Ovary (tissue), 9 donors: Measurements from ENCODE around the gene POLR3E. TPM values are rescaled to one million over a fixed set of nuclear protein-coding genes. Genes with fewer than 3 reads are reported as not detected.
A peak's percentile ranks its signal among the peaks of the same experiment; 100 is the strongest.

ENCODE experiments used
- DNase-seq, 5 donors: peaks; one replicate each; pipeline ENCODE4 v3.0.0-alpha.2; 2019 to 2020
- H3K27ac ChIP-seq, 2 donors: fragments of 200-600 bp; one replicate each; pipeline versions ENCODE4 v1.5.1 to v1.8.0; 2019 to 2022
- H3K27me3 ChIP-seq: fragments of 200-600 bp; one replicate; pipeline ENCODE4 v1.8.0; 2022
- H3K36me3 ChIP-seq: fragments of 200-600 bp; sonication (generic); one replicate; pipeline ENCODE4 v1.5.1; 2019
- H3K4me1 ChIP-seq: one replicate; pipeline ENCODE4 v1.8.1; 2013; ENCODE audit warnings: mild to moderate bottlenecking, moderate library complexity; ENCODE audit not compliant: insufficient read depth
- H3K4me3 ChIP-seq: fragments of 200-600 bp; sonication (generic); one replicate; pipeline ENCODE4 v1.5.1; 2017
- H3K9me3 ChIP-seq, 2 donors: fragments of 200-600 bp in 1 of 2; sonication (generic) in 1 of 2; one replicate each; pipeline versions ENCODE4 v1.5.1 to v1.8.1; 2013 to 2019; ENCODE audit warnings: mild to moderate bottlenecking in 1 of 2, moderate library complexity in 1 of 2
- CTCF ChIP-seq, 3 donors: fragments of 450-650 bp in 2 of 3; fragments of 200-600 bp in 1 of 3; IDR thresholded peaks; one replicate each; pipeline versions ENCODE4 v1.5.1 to v1.8.0; 2016 to 2022; ENCODE audit warnings: antibody characterized with exemption in 3 of 3, mild to moderate bottlenecking in 1 of 3
- EP300 ChIP-seq: sonication (generic); formaldehyde crosslinking; IDR thresholded peaks from one replicate; pipeline ENCODE4 v1.6.1; 2017; ENCODE audit warnings: antibody characterized with exemption
- POLR2A ChIP-seq: fragments of 450-650 bp; IDR thresholded peaks from one replicate; pipeline ENCODE4 v1.6.1; 2017; ENCODE audit warnings: antibody characterized with exemption, mild to moderate bottlenecking, moderate library complexity
- WGBS, 3 donors: extraction: QIAGEN DNeasy Blood & Tissue Kit in 1 of 3; methylation state at CpG; one replicate each; pipeline versions ENCODE4 v1.1.5 to v1.1.7; 2013 to 2017; 5-methylcytosine and 5-hydroxymethylcytosine counted together
- intact Hi-C, 4 donors: fragments of 100-400 bp; cut with DNase I; formaldehyde crosslinking; loops; one replicate each; pipeline versions ENCODE4 v1.11.0 to v1.15.1; 2022 to 2023
- polyA plus RNA-seq, 2 donors: library from polyadenylated mRNA; stranded (reverse); fragments of 200-250 nt in 1 of 2; fragments of 350-450 nt in 1 of 2; fragmentation: Illumina TruSeq in 1 of 2; extraction: RNeasy Lipid Tissue Mini Kit (QIAGEN cat#74804) in 1 of 2; gene quantifications; one replicate each; pipeline ENCODE4 v1.2.3, GENCODE V29; 2013 to 2014
- total RNA-seq, 7 donors: library from RNA; depleted of rRNA in 2 of 7; stranded (reverse); fragments of >200 nt in 2 of 7; fragmentation: NEBNext Ultra II Directional in 3 of 7; extraction: Animal tissue kit (Norgen Biotek cat#: 25700) in 3 of 7; gene quantifications; one replicate each; pipeline versions ENCODE4 v1.1.0 to v1.2.4, GENCODE V29; 2016 to 2023
- donor health status: DM: no; HTN: no; CAD: no; lungs with moderate emphysema.
- donor health status: DM: no; HTN: no; CAD: no.
- donor health status: Bipolar disorder and iron deficiency.
- donor health status: DM: yes; HTN: yes; CAD: no.
- donor health status: DM: no; HTN: no; CAD: no.
- donor health status: DM: yes; HTN: yes; CAD: no.

POLR3E gene
- total and polyA plus RNA-seq, 9 donors: 18.6 to 57.0 (median 40.8) TPM

GRCh38 chr16:22308824-22309520 is 11.8 kb downstream of the POLR3E start:
- H3K4me1 ChIP-seq: no peaks in the 10 kb centered on the region
- no peaks in the 10 kb centered on the region for H3K27me3 ChIP-seq
- WGBS, 3 donors: 95 to 96% (median 96%) methylated on average over 21 to 24 of the region's 24 CpGs
- H3K4me3 ChIP-seq: no peak overlapping the region
- no peak for DNase-seq
- no peak for TF ChIP-seq POLR2A
- no peak for TF ChIP-seq CTCF (IDR thresholded peaks at IDR 0.05)
- TF ChIP-seq EP300: no peak
- no peaks in the 10 kb centered on the region for H3K36me3 ChIP-seq
- intact Hi-C loops: loop anchor here in 2 of 4 donors (10.0 kb wide), 2 partner anchors 234 to 304 kb away; partner anchors contain the start of genes MOSMO (in 1 of the 2) and PDZD9 (in 1 of the 2)
- H3K27ac ChIP-seq: no peak overlapping the region
- no peaks in the 10 kb centered on the region for H3K9me3 ChIP-seq

- no peak overlapping the region for H3K4me3 ChIP-seq
- no peaks in the 10 kb centered on the region for H3K9me3 ChIP-seq
- no peak for TF ChIP-seq CTCF (IDR thresholded peaks at IDR 0.05)
- no peak for TF ChIP-seq POLR2A
- no peak for TF ChIP-seq EP300
- H3K36me3 ChIP-seq: no peaks in the 10 kb centered on the region
- DNase-seq: no peak
- intact Hi-C loops: no loop called here
- WGBS, 3 donors: 92 to 96% (median 94%) methylated on average over 4 of the region's 4 CpGs
- H3K4me1 ChIP-seq: no peaks in the 10 kb centered on the region
- H3K27ac ChIP-seq: no peak overlapping the region
- no peaks in the 10 kb centered on the region for H3K27me3 ChIP-seq
Measured at GRCh38 chr16:22311520-22311919, 14.3 kb downstream of the POLR3E start.

GRCh38 chr16:22312897-22313781 is 15.9 kb downstream of the POLR3E start:
- TF ChIP-seq POLR2A: no peak
- TF ChIP-seq EP300: no peak
- no peak for TF ChIP-seq CTCF (IDR thresholded peaks at IDR 0.05)
- intact Hi-C loops: no loop called here
- H3K4me1 ChIP-seq: no peaks in the 10 kb centered on the region
- H3K27ac ChIP-seq: no peak overlapping the region
- peak in 1 of 5 donors; percentile 7 for DNase-seq
- H3K9me3 ChIP-seq: no peaks in the 10 kb centered on the region
- no peak overlapping the region for H3K4me3 ChIP-seq
- H3K36me3 ChIP-seq: no peaks in the 10 kb centered on the region
- WGBS, 3 donors: 88 to 92% (median 89%) methylated on average over 23 of the region's 23 CpGs
- no peaks in the 10 kb centered on the region for H3K27me3 ChIP-seq

DNA sequence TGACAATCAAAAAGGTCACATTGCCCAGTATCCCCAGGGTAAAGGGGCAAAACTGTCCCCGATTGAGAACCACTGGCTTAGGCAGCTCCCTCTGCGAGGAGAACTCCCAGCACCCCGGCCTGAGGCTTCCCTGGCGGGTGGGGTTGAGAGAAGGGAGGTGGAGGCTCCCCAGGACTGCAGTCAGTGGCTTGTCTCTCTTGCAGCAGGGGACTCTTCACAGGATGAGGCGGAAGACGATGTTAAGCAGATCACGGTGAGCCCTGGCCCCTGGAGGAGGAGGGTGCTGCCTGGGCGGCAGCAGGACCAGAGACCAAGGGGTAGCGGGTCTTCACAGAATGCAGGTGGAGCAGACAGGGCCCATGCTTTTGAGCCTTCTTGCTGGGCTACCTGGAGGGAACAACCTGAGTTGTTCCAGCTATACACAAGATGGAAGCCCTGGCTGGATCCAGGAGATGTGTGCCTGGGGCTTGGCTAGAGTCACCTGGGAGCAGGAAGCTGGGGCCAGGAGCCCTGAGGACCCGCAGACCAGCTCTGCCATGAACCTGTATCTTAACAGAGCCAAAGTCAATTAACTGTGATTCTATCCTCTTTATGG is 16.8 kb downstream of the POLR3E start:
- intact Hi-C loops: no loop called here
- H3K36me3 ChIP-seq: no peaks in the 10 kb centered on the region
- no peak overlapping the region for H3K27ac ChIP-seq
- H3K4me3 ChIP-seq: no peak overlapping the region
- peak in 1 of 5 donors; percentile 10 for DNase-seq
- H3K27me3 ChIP-seq: no peaks in the 10 kb centered on the region
- H3K4me1 ChIP-seq: no peaks in the 10 kb centered on the region
- WGBS, 3 donors: 92 to 94% (median 93%) methylated on average over 10 of the region's 10 CpGs
- no peaks in the 10 kb centered on the region for H3K9me3 ChIP-seq
- TF ChIP-seq CTCF (IDR thresholded peaks at IDR 0.05) (no peak), EP300 (no peak), POLR2A (no peak)
